GM19467 (cell line): ENCODE results near the gene VPREB3.

Experiments
- ATAC-seq: cut with Tn5 transposase; IDR thresholded peaks from one replicate; pipeline ENCODE4 v1.9.1; 2021; ENCODE audit warnings: mild to moderate bottlenecking, moderate library complexity; ENCODE audit not compliant: unreplicated experiment

VPREB3 gene

DNA sequence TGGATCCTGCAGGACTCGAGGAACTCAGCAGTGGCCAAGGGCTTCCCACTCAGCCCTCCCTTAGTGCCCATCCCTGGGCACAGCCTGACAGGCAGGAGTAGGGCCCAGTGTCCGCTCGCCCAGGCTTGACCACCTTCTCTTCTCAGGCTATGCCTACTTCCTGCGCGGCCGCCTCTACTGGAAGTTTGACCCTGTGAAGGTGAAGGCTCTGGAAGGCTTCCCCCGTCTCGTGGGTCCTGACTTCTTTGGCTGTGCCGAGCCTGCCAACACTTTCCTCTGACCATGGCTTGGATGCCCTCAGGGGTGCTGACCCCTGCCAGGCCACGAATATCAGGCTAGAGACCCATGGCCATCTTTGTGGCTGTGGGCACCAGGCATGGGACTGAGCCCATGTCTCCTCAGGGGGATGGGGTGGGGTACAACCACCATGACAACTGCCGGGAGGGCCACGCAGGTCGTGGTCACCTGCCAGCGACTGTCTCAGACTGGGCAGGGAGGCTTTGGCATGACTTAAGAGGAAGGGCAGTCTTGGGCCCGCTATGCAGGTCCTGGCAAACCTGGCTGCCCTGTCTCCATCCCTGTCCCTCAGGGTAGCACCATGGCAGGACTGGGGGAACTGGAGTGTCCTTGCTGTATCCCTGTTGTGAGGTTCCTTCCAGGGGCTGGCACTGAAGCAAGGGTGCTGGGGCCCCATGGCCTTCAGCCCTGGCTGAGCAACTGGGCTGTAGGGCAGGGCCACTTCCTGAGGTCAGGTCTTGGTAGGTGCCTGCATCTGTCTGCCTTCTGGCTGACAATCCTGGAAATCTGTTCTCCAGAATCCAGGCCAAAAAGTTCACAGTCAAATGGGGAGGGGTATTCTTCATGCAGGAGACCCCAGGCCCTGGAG lies 29.3 kb upstream of the VPREB3 start:
- no peak for ATAC-seq

DNA sequence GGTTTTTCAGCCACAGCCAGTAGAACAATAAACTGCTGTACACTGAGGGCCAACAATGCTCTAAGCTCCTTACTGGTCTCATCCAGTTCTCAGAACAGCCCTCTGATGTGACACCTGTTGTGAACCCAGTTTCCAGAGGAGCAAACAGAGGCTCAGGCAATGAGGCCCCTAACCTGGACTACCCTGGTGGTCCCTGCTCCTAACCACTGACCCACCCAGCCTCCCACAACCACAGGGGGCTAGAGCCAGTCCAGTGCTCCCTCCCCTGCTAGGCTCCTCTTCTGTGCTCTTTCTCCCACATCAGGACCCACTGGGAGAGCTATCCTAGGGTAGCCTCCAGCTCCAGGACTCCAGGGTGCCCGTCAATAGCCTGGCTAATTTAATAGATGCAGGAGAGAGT lies 28.5 kb upstream of the VPREB3 start:
- no peak for ATAC-seq

DNA sequence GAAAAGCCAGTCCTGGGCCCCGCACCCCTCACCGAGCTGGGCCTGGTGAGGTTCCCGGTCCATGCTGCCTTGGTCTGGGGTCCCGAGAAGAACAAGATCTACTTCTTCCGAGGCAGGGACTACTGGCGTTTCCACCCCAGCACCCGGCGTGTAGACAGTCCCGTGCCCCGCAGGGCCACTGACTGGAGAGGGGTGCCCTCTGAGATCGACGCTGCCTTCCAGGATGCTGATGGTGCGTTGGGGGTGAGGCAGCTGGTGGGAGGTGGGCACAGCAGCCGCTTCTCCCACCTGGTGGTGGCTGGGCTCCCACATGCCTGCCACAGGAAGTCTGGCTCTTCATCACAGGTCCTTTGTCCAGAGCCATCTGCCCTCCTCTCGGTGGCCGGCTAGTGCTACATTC lies 28.0 kb upstream of the VPREB3 start:
- ATAC-seq, result no peak

DNA sequence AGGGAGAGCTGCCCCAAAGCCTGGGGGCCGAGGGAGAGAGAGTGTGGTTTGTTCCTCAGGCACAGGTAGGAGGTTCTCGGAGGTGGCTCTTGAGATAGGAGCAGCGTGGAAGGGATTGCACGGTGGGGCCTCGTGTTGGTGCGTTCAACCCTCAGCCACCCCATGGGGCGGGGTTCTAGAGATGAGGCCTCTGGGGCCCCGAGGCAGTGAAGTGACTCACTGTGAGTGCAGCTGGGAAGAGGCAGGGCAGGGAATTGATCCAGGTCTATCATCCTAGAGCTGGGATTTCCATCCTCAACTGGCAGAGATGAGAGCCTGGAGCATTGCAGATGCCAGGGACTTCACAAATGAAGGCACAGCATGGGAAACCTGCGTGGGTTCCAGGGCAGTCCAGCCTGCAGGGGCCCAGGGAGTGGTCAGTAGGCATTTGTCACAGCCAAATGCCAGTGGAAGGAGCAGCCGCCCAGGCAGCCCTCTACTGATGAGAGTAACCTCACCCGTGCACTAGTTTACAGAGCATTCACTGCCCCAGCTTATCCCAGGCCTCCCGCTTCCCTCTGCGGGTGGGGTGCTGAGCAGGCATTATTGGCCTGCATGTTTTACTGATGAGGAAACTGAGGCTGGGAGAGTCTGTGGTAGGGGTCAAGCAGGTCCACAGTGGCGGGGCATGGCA lies 27.4 kb upstream of the VPREB3 start:
- no peak for ATAC-seq

- ATAC-seq, result no peak
These were observed 26.8 kb upstream of the VPREB3 start for GRCh38 chr22:23781065-23781464.

DNA sequence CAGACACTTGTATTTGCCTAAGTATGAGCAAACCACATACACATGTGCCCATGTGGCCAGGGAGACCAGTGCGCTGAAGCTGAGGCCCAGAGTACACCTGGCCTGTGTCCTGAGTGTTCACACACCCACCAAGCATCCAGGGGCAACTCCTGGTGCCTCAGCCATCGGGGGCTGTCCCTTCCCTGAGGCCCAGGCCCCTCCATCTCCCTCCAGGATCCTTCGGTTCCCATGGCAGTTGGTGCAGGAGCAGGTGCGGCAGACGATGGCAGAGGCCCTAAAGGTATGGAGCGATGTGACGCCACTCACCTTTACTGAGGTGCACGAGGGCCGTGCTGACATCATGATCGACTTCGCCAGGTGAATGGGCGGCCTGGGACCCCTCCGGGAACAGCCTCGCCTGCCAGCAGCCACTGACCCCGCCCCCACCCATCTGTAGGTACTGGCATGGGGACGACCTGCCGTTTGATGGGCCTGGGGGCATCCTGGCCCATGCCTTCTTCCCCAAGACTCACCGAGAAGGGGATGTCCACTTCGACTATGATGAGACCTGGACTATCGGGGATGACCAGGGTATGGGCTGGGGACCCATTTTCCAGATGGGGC lies 26.0 kb upstream of the VPREB3 start:
- ATAC-seq, result no peak

- no peak for ATAC-seq
These were observed 25.5 kb upstream of the VPREB3 start for GRCh38 chr22:23779731-23780130.

- ATAC-seq, result no peak
These were observed 24.9 kb upstream of the VPREB3 start for GRCh38 chr22:23779083-23779482.

GRCh38 chr22:23778577-23778900 lies 24.3 kb upstream of the VPREB3 start:
- ATAC-seq, result no peak

GRCh38 chr22:23777776-23778576 lies 23.8 kb upstream of the VPREB3 start:
- ATAC-seq, result no peak

GRCh38 chr22:23775779-23776375 lies 21.7 kb upstream of the VPREB3 start:
- ATAC-seq, result no peak

DNA sequence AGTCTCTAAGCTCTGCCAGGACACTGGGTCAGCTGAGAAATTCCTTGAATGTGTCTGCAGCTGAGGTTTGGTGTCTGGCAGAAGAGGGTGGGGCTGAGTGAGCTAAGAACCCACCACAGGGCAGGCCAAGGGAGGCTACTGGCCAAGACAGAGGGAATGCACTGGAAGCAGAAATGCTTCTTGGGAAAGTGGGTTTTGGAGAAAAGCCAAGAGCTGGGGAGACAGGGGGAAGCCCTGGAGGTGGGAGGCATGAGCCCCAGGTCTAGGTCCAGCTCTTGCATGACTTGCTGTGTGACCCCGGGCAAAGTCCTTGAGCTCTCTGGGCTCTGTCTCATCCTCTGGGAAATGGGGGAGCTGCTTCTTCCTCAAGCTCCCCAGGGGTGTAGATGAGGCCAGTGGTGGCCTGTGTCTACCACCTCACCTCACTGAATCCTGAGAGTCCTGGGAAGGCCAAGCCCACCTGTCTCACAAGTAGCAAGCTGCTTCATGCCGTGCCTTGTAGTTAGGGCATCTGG lies 20.8 kb upstream of the VPREB3 start:
- ATAC-seq, result no peak

DNA sequence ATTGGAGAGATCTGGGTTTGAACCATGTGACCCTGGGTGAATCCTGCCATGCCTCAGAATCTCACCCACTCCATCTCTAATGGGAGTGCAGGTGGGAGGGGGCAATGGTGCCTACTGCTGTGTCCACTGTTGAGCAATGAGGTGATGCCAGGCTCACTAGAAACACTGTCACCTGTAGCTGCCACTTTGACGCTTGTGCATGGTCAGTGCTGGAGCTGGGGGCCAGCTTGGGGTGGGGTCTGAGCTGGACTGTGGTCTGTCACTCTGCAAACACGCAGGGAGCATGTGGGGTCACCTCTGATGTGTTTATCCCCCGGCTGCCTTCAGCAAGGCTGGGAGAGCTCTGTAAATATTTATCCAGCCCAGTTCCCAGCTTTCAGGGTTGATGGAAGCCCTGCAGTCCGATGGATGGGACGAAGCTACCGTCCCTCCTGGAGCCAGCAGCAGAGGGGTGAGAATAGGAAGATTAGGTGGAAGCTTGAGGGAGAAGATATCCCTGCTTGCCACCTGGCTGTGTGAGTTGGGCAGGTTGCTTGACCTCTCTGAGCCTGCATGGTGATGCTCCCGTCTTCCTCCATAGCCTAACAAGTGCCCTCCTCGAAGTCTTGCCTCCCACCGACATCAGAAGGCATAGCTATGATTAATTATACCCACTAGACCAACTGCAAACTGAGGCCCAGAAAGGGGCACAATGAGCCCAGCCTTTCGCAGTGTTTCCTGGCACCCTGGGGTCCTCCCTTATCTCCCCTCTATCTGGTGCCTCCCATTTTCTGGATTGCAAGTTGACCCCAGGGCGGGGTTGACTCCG lies 20.1 kb upstream of the VPREB3 start:
- ATAC-seq, result no peak

DNA sequence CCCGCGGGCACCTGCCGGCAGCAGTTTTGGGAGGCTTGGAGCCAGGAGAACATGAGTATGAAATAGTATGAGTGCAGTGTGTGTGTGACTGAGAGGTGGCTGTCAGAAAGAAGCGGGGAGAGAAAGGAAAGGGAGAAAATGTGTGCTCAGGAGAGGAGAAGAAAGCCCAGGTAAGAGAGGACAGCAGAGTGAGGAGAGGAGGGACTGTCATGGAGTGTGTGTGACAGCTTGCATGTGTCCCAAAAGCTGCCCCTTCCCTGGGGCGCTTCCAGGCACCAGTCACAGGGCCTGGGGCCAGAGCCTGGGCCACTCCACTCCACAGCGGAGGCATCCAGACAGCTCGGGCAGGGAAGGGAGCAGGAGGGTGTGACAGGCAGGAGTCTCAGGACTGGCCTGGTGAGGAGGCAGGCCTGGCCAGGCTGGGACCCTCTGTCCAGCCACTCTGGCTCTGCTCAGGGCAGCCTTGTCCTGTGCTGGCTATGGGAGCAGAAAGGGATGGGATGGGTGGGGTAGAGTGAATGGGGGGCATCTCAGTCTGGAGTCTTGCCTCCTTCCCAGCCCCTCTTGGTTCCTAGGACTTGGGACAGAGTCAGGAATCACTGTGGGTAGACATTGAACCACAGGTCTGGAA lies 19.4 kb upstream of the VPREB3 start:
- no peak for ATAC-seq

DNA sequence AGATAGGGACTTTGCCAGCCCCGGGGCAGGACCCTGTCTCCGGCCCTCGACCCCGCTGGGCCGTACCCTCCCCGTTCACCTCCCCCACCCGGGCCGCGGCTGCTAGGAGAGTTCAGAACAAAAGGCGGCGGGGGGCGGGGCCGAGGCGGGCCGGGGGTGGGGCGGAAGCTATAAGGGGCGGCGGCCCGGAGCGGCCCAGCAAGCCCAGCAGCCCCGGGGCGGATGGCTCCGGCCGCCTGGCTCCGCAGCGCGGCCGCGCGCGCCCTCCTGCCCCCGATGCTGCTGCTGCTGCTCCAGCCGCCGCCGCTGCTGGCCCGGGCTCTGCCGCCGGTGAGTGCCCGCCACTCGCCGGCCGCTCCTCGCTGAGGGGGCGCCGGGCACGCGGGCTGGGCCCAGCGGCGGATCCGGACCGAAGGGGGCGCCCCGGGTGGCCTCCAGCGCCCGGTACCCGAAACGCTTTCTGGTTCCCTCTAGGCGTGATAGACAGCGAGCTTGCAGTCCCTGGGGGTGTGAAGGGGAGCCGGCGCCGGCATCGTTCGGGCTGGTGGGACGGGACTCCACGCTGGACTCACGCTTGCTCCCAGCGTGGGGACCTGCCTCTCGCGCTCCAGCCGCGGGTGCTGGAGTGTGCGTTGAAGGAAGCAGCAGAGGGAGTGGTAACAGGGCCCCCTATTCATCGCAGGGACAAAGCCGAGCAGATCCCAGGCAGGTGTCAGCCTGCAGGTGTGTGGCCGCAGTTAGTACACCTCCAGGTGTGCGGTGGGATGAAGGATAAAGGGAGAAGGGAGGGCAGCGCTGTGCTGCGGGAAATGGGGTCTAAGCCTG lies 18.6 kb upstream of the VPREB3 start, which contains the start of gene MMP11:
MMP11 (plus strand) TSS at position 201 of the 825 bp plus-strand sequence; CDS start at position 223, 22 bp downstream.
- ATAC-seq, result no peak

DNA sequence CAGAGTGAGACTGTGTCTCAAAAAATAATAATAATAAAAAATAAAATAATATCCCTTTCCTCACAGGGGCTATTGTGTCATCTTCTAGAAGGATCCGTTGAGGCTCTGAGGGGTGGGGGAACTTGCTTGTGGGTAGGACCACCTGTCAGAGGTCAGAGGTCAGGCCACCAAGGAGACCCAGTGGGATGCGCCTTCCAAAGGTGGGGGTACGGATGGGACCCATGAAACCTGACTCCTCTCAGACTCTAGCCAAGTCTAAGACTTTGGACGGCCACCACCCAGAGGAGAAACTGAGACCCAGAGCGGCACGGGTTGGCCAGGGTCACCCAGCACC lies 18.1 kb upstream of the VPREB3 start:
- no peak for ATAC-seq

DNA sequence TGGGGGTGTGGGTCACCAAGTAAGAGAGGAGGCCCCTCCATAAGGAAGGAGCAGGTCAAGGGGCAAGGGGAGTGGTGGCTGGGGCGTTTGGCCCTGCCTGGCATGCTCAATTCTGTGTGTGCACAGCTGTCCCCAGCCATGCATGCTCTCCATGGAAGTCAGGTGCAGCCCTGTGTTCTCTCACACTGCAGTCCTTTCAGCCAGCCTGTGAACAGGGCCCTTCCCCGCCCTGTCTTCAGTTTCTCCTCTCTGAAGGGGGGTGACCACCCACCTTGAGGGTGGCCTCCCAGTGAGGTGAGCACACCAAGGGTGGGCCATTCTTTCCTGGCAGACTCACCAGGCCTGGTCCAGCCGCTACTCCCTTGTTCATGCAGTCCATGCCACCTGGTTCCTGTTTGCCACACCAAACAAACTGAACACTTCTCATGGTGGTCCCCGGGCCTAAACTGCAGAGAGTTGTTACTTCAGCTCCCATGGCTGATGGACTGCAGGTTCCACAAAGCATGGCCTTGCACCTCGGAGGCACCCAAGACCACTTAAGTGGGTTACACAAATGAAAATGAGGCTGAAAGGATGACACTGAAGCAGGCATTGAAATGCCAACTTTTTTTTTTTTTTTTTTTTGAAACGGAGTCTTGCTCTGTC lies 15.2 kb upstream of the VPREB3 start:
- no peak for ATAC-seq
